GM19035 (cell line): ENCODE data around the gene XK.
"Not testable (repeated sequence)": the region's sequence is repeated elsewhere in the genome, so short reads cannot be mapped to it uniquely, and the experiment has no call there.

Experiments used
- ATAC-seq: cut with Tn5 transposase; IDR thresholded peaks from one replicate; pipeline ENCODE4 v1.9.1; 2021; ENCODE audit not compliant: unreplicated experiment

Gene XK

DNA sequence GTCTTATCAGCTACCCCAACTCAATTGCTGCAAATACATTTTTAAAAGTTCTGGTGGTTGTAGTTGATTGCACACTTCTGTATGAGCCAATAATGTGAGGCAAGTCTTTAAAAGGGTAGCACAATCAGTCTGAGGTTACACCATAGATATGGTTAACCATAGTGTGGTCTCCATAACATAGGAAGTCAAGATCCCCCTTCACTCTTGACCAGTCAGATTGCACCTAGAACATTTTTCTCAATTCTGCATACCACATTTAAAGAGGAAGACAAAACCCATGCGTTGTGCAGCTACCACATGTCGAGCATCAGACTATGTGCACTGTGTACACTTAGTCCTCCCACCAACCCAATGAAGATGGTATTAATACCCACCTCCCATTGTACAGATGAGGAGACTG is 67.8 kb downstream of the XK start:
- no peak for ATAC-seq

DNA sequence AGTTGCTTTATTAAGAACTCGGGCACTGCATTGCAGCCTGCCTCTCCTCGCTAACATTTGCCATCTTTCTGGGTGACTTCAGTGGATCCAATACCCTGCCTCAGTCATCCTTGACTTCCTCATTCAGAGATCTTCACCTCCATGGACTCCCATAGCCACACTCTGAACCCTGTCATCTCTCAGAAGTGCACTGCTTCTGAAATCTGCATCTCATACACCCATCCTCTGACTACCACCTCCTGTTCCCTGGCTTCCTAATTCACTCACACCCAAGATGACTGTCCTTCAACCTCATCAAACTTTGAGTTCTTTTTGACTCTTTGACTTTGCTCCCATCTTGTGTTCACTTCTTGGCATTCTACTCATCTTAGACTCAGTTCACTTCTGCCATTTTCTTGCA is 68.9 kb downstream of the XK start:
- peak; percentile 21 for ATAC-seq

DNA sequence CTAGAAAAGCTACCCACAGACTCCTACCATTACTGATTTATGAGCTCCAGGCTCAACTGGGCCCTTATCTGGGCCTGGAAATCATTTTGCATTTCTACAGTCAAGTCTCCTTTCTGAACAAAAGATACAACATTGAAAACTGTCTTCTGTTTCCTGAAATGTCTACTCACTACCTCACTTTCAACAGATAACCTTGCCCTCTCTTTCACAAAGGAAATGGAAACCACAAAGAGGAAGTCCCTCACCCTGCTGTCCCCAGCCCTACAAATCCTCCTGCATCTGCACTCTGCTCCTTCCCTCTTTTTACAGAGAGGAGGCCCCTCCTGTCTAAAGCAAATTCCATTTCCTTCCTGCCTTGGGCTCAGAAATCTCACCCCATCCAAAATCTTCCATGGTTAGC is 69.4 kb downstream of the XK start:
- ATAC-seq, result peak; percentile 92

DNA sequence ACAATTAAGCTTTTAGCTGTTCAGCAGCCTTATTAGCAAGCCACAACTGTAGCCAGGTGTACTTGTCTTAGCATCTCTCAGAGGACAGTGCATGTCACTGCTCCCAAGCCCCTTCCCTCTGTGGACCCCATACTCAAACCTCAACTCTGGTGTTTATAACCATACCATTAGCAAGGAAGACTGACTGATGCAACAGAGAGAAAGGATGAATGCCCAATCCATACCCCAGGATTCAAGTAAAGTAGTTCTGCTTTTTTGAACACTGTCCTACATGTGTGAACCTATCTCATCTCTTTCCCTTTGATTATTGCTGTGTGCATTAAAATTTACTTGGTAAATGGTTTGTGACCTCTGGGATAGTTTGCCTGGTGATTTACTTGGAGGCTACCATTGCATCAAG is 71.5 kb downstream of the XK start:
- ATAC-seq, result no peak

DNA sequence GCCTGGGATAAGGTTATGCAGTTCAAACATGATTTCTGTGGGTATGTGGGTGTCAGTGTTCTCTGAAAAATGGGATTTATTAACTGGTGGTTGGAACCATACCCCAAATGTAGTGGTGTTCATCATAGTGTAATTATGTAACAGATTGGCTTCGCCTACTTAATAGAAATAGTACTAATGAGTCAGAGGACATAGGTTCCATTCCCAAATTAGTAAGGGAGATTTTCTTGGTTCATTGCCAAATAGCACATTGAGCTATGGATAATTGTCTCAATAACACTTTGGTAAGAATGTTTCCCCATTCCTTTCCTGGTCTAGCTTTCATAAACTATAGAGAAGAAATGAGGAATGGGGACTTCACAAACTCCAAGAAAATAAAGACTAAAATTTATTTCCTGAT is 73.8 kb downstream of the XK start:
- ATAC-seq, result no peak

DNA sequence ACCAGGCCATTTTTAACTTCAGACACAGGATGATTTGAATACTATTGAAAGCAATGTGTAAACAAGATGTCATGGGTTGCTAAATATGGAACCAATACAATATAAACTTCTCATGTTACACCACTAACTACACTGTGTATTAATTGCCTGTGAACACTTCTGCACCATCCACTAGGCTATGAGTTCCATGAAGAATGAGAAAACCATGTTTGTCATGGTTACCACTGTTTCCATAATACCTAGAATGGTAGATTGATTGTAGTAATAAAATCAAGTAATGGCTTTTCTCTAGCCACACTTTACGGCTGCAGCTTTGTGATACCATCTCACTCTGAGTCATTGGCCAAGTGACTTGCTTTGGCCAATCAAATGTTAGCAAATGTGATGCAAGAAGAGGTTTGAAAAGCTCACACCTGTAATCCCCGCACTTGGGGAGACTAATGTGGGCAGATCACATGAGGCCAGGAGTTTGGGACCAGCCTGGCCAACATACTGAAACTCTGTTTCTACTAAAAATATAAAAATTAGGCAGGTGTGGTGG is 74.4 kb downstream of the XK start:
- ATAC-seq, result no peak

DNA sequence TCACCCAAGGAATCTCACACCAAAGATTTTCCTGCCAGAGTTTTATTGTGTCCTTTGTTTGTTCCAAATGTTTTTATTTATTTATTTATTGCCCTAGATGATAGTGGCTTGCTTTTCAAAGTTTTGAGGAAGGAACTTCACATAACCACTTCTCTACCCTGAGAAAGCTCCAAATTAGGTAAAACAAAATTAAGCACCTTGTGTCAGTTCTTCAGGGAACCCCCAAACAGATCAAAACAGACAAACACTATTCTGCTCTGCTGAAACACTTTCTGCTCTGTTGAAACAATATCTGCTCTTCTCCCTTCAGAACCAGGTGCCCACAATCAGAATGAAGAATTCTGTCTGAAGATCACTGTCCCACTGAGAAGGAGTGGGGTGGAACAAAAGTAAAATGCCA is 77.8 kb downstream of the XK start:
- ATAC-seq, result no peak

DNA sequence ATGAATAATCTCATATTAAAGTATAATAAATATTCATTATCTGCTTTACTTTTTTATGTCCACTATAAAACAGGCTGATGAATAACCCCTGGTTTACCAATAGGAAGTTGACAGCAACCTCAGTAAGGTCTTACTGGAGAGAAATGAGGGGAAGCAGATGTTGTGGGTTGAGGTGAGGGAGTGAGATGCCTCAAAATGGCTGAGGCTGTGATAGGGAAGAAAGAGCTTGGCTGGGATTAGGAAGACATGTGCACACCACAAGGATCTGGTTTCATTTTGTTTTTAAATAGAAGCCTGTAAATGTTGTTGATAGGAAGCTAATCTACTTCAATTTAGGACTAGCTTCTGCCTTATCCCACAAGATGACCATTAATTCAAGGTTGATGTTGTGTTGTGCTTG is 79.9 kb downstream of the XK start:
- ATAC-seq, result no peak

DNA sequence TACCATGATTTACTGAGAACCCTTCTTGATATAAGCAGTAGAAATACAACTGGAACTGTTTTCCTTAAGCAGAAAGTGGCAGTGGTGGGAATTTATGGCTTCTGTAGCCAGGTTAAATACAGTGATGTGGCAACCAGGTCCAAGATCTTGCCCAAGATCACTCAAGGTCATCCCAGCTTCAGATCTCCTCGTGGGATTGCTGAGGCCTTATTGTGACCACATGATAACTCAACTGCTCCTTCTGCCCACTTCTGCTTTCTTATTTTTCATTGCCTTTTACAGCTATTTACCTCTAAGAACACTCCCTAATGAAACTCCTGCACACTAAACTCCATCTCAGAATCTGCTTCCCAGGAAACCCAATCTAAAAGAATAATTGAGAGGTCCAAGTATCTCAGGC is 81.8 kb downstream of the XK start:
- no peak for ATAC-seq

DNA sequence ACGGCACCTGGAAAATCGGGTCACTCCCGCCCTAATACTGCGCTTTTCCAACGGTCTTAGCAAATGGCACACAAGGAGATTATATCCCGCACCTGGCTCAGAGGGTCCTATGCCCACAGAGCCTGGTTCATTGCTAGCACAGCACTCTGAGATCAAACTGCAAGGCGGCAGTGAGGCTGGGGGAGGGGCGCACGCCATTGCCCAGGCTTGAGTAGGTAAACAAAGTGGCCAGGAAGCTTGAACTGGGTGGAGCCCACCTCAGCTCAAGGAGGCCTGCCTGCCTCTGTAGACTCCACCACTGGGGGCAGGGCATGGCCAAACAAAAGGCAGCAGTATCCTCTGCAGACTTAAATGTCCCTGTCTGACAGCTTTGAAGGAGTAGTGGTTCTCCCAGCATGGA is 83.3 kb downstream of the XK start:
- not testable (repeated sequence) for ATAC-seq

DNA sequence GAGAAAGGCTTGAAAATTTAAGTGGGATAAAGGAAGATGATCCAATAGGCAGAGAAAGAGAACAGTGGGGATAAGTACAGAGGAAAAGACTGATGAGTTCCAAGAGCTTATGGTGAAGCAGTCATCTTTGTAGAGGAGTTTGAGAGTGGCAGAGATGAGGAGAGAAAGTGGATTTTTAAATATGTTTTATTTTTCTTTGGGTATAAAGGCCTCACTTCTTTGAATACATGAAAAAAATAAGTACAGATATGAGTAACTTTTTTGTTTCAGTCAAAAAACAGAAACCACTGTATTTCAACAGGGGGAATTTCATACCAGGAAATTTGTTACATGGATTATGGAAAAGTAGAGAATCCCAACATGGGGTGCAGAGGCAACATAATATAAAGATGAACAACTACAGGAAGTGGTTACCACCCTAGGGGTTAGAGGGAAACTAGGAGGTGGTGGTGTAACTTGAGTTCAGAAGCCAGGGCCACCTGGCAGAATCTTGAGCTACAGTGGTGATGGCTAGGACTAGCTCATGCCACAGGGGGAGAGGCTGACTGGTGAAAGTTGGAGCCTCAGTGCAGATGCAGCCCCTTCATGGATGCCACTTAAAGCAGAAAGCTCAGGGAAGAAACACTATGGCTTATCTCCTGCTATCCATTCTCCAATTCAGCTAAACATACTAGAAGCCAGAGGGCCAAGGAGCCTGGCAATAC is 90.8 kb downstream of the XK start:
- peak; percentile 70 for ATAC-seq

DNA sequence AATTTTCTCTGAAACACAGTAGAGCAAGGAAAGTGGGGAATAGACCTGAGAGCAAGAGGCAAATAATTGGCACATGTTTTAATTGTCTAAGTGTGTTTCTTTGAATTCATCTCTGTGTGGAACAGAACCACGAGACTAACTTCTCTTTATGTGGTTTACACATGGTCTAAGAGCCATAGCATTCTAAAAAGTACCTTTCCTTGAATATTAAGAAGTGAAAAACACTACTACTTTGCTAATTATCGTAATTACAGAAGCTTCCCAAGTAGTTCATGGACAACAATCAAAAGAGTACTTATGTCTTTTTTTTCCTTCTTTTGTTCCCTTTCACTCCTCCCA is 91.4 kb downstream of the XK start:
- ATAC-seq, result peak; percentile 33

DNA sequence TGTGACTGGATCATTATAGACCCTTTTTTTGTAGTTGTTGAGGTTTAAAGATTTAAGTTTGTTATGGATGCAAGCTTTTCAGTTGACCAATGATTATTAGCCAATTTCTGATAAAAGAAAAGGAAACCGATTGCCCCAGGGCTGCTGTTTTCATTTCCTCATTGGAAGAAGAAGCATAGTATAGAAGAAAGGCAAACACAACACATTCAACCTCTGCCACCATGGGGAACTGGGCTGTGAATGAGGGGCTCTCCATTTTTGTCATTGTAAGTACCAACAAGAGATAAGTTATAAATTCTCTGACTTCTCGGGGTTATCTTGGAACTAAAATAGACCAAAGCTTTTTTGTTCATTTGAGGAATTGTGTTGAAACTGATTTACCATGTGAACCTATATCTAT is 94.3 kb downstream of the XK start, which contains the start of gene CYBB:
TSS of gene CYBB (plus strand) at position 203 of the 400 bp plus-strand sequence. CDS start at position 222, 19 bp downstream.
- ATAC-seq, result peak; percentile 36

DNA sequence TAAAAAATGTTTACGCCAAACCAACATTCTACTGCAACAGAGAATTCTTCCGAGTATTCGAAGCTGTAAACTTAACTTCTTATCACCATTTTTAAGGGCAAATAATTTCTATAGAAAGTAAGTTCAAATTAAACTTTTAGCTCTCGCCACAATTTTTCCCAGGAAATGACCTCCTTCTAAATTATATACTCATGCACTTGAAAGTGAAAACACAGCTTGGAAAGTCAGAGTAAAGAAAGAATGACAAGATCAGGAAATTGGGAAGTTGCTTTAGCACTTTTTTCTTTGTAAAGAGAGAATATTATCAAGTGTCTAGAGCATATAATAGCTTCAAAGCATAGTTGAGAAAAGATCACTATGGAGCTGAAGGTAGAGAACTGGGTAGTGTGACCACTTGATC is 95.5 kb downstream of the XK start:
- ATAC-seq, result no peak
